Cerebellar nuclear complex (tissue), 1 donor: Measurements from ENCODE around the gene EPHX1.
"Not testable (repeated sequence)": the region's sequence is repeated elsewhere in the genome, so short reads cannot be mapped to it uniquely, and the experiment has no call there.

Source experiments
- DNase-seq, 2 experiments: peaks; one replicate each; lab custom pipeline; 2025; lab: John Stamatoyannopoulos, UW

EPHX1 gene

DNA sequence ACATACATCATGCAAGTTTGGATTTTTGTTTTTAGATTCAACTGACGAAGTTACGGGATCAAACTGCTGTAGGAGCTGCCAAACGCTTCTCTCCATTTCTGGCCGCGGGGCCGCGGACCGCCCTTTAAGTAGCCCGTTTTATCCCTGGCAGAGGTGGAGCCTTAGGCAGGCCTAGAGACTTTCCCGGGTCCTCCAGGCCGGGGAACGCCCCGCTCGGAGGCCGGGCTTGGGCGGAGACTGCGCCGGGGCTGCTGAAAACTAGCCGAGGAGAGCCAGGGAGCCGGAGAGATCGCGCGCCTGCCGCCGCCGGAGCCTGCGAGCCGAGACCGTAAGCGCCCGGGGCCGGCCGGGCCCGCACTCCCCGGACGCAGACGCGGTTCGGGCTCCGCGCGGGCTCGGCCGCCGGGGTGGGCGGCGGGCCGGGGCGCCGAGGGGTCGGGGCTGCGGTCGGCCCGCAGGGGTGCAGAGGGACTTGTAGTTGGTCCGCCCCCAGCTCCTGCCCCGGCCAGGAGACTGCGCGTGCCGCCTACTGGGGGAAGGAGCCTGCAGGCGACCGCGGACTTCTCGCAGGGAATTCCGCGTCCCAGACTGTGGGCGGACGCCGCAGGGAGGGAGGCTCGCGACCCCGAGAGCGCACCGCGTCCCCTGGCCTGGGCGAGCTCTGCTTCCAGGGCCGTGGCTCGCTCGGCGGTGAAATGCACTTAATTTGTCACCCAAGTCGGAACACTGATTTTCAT lies at the start of gene EPHX1:
EPHX1 (plus strand) TSS at position 283 of the 737 bp plus-strand sequence. CDS start 18,606 bp downstream, outside the sequence.
- DNase-seq = peak in 1 of 2 experiments; percentile 27

- no peak for DNase-seq
Observed at GRCh38 chr1:225760531-225760930, 49.4 kb upstream of the EPHX1 start.

DNA sequence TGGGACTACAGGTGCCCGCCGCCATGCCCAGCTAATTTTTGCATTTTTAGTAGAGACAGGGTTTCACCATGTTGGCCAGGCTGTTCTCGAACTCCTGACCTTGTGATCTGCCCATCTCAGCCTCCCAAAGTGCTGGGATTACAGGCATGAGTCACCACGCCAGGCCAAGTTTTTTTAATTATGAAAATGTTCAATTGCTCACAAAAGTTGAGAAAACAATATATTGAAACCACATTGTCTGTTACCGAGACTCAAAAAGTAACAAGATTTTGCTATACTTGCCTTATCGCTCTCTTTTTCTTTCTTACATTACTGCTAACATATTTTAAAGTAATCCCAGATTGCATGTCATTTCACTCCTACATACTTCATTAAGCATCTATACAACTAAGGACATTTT lies 48.5 kb upstream of the EPHX1 start:
- DNase-seq = not testable (repeated sequence)

GRCh38 chr1:225762002-225762441 lies 47.9 kb upstream of the EPHX1 start:
- DNase-seq = no peak

- no peak for DNase-seq
Observed at GRCh38 chr1:225762444-225762843, 47.5 kb upstream of the EPHX1 start.

- no peak for DNase-seq
Observed at GRCh38 chr1:225763716-225764548, 46.0 kb upstream of the EPHX1 start.

DNA sequence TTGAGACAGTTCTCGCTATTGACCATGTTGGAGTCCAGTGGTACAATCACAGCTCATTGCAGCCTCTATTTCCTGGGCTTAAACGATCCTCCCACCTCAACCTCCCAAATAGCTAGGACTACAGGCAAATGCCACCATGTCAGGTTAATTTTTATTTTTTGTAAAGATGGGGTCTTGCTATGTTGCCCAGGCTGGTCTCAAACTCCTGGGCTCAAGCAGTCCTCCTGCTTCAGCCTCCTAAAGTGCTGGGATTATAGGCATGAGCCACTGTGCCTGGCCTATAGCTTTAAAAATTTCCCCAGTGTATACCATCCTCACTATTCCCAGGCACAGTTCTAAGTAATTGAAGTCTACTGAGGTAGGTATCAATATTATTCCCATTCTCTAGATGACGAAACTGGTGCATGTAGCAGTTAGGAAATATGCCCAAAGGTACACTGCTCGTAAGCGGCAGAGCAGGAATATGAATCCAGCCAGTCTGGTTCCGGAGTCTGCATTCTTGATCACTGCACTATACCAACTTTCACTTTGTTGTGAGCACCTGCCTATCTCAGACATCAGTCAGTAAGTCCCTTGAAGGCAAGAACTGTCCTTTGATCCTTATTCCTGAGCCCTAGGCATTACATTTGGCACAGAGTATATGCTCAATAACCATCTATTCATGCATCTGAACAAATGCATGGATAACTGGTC lies 43.8 kb upstream of the EPHX1 start:
- no peak for DNase-seq

GRCh38 chr1:225766967-225767633 lies 42.8 kb upstream of the EPHX1 start:
- peak in 1 of 2 experiments; percentile 35 for DNase-seq

- DNase-seq = no peak
Observed at GRCh38 chr1:225767634-225768540, 42.0 kb upstream of the EPHX1 start.

- no peak for DNase-seq
Observed at GRCh38 chr1:225768662-225769426, 41.1 kb upstream of the EPHX1 start.

DNA sequence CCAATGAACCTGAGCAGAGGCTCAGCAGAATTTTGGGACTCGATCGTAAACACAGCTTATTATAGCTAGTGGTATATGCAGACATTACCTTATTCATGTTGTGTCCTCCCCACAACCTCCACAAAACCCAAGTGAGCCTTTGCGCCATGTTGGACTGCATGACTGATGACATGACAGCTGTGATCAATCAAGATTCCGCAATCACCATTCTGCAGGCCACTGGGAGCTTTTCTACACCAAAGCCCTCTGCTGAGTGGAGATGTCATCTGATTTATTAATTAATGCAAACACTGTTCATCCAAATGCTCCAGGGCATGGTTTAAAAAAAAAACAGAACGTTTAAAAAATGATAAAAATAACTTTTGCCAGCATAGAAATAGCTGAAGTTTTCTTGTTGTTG lies 40.2 kb upstream of the EPHX1 start:
- no peak for DNase-seq

DNA sequence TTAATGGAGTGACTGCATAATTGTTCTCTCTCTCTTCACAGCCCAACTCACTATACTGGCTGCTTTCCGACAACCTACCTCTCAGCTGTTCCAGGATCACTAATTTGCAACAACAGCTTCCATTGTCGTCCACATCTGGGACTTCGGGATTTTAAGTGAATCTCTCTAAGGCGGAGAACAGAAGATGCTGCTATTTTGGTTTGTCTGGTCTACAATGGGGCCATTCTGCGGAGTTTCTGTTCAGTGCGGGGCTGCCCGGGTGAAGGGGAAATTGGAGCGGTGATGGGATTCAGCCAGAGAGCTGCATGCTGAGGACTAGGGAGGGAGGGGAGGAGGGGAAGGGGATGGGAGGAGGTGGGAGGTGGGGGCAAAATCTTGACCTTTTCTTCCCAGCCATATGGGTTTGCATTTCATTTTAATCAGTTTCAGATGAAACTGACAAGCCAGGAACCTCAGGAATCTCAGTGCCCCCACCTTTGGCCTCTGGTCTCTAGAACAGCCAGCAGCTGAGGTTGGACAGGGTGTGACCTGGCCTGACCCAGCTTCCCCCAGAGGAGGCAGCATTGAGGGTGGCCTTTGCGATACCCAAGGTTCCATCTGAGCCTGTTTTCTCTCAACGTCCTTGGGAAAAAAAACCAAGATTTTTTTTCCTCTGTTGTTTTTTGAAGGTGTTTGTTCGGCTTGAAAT lies 39.2 kb upstream of the EPHX1 start:
- no peak for DNase-seq

DNA sequence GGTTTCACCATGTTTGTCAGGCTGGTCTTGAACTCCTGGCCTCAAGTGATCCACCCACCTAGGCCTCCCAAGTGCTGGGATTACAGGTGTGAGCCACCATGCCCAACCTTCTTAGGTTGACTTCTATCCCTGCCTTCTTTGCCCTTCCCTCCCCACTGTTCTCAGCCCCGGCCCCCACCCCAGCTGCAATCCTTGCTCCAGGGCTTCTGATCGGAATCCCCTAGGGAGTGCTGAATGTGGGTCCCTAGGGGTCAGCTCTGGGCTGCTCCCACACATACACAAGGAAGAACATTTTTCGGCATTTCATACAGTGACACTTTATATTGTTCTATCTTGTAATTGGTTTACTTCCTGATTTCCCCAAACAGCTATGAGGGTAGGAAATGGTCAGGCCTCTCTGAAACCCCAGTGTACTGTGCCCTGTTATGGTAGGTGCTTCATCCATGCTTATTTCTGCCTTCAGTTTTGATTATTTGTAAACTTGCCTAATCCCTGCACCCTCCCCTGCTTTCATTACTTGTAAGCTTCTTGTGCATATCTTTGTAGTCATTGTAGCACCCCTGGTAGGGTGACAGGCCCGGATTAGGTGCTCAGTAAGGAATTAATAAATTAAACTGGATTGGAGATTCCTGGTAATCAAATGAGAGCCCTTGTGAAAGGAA lies 38.1 kb upstream of the EPHX1 start:
- no peak for DNase-seq

GRCh38 chr1:225772323-225772768 lies 37.6 kb upstream of the EPHX1 start:
- no peak for DNase-seq

DNA sequence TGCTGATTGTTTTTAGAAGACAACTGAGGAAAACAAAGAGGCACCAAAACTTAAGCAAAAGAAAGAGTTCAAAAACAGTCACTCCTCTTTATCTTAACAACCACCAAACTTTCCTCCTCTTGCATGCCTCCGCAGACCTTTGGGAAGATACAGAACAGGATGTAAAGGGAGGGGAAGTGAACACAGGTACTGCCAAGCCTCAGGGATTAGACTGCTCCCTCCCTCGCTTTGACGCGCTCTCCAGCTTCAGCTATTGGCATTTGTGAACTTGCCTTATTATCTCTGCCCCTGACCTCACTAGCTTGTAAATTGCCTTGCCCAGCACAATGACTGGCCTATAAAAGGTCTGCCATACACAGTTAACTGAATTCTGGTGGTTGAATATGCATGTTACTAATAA lies 37.1 kb upstream of the EPHX1 start:
- no peak for DNase-seq

GRCh38 chr1:225774281-225775147 lies 35.4 kb upstream of the EPHX1 start:
- no peak for DNase-seq

GRCh38 chr1:225776294-225776693 lies 33.6 kb upstream of the EPHX1 start:
- DNase-seq = no peak

- no peak for DNase-seq
Observed at GRCh38 chr1:225777058-225777582, 32.8 kb upstream of the EPHX1 start.
